SJCRH30 (cell line): ENCODE results near the gene FBXW10B. TPM values are rescaled to one million over a fixed set of nuclear protein-coding genes. Genes with fewer than 3 reads are reported as not detected.
"Not testable (repeated sequence)": the region's sequence is repeated elsewhere in the genome, so short reads cannot be mapped to it uniquely, and the experiment has no call there.

Source experiments
- DNase-seq, 2 experiments: peaks; one replicate each; pipeline ENCODE4 v3.0.0-alpha.2; 2015 to 2020
- H3K27ac ChIP-seq: fragments of 250-450 bp; sonication (Bioruptor Pico); 2 replicates; pipeline ENCODE4 v1.5.1; 2020; ENCODE audit warnings: mild to moderate bottlenecking, moderate library complexity
- H3K27me3 ChIP-seq: fragments of 250-450 bp; sonication (Bioruptor Pico); 2 replicates; pipeline ENCODE4 v1.5.1; 2020; ENCODE audit warnings: mild to moderate bottlenecking, moderate library complexity
- H3K36me3 ChIP-seq: fragments of 250-450 bp; sonication (Bioruptor Pico); 2 replicates; pipeline ENCODE4 v1.5.1; 2020; ENCODE audit warnings: mild to moderate bottlenecking, moderate library complexity
- H3K4me1 ChIP-seq: fragments of 250-450 bp; sonication (Bioruptor Pico); 2 replicates; pipeline ENCODE4 v1.5.1; 2020; ENCODE audit warnings: mild to moderate bottlenecking, moderate library complexity
- H3K4me3 ChIP-seq: fragments of 250-450 bp; sonication (Bioruptor Pico); 2 replicates; pipeline ENCODE4 v1.5.1; 2020; ENCODE audit warnings: mild to moderate bottlenecking, moderate library complexity
- H3K9me3 ChIP-seq: fragments of 250-450 bp; sonication (Bioruptor Pico); replicated peaks from 2 replicates; pipeline ENCODE4 v1.5.1; 2020; ENCODE audit warnings: mild to moderate bottlenecking, moderate library complexity
- total RNA-seq: library from RNA; depleted of rRNA; stranded (reverse); fragments of >200 nt; shearing (Covaris generic); gene quantifications from 2 replicates; pipeline ENCODE4 v1.2.3, GENCODE V29; 2014

FBXW10B gene
- total RNA-seq, 1 experiment from 2014 or later: 0.12 TPM

GRCh38 chr17:15649861-15650421 is 30.4 kb upstream of the FBXW10B start:
- Histone ChIP-seq H3K4me3 (peak overlapping the region; percentile 66), H3K36me3 (peaks cover 8% of the 10 kb centered on the region), H3K27me3 (no peaks in the 10 kb centered on the region), H3K9me3 (no peaks in the 10 kb centered on the region), H3K4me1 (peaks cover 38% of the 10 kb centered on the region), H3K27ac (no peak overlapping the region; the same call in 1 of the 2 replicates)
- peak in 1 of 2 experiments; percentile 29 for DNase-seq

GRCh38 chr17:15648386-15648785 is 28.9 kb upstream of the FBXW10B start:
- Histone ChIP-seq H3K27me3 (no peaks in the 10 kb centered on the region), H3K9me3 (no peaks in the 10 kb centered on the region), H3K36me3 (peaks cover 8% of the 10 kb centered on the region), H3K4me3 (no peak overlapping the region), H3K27ac (no peak overlapping the region), H3K4me1 (peaks cover 27% of the 10 kb centered on the region)
- DNase-seq: peak in 1 of 2 experiments; percentile 16

- peak overlapping the region; percentile 38; the same call in 1 of the 2 replicates for H3K27ac ChIP-seq
- 0 out of 2 replicates have a peak overlapping the region, but pooled peaks have one; percentile 1 for H3K4me3 ChIP-seq
- peaks cover 27% of the 10 kb centered on the region for H3K4me1 ChIP-seq
- peak in 1 of 2 experiments; percentile 80 for DNase-seq
- peaks cover 16% of the 10 kb centered on the region for H3K36me3 ChIP-seq
- H3K27me3 ChIP-seq, H3K9me3 ChIP-seq: not testable (repeated sequence)
Measured at GRCh38 chr17:15645942-15646312, 26.4 kb upstream of the FBXW10B start.

GRCh38 chr17:15645099-15645941 is 25.8 kb upstream of the FBXW10B start:
- H3K9me3 ChIP-seq, H3K27me3 ChIP-seq: not testable (repeated sequence)
- peak overlapping the region; percentile 38; the same call in 1 of the 2 replicates for H3K27ac ChIP-seq
- peaks cover 20% of the 10 kb centered on the region for H3K36me3 ChIP-seq
- DNase-seq: peak; percentile 94 to 96
- H3K4me3 ChIP-seq: 0 out of 2 replicates have a peak overlapping the region, but pooled peaks have one; percentile 1
- H3K4me1 ChIP-seq: peaks cover 26% of the 10 kb centered on the region

GRCh38 chr17:15642505-15643251 is 23.2 kb upstream of the FBXW10B start:
- peaks cover 17% of the 10 kb centered on the region for H3K36me3 ChIP-seq
- not testable (repeated sequence) for H3K4me1 ChIP-seq, DNase-seq, H3K27me3 ChIP-seq, H3K9me3 ChIP-seq, H3K4me3 ChIP-seq
- peak overlapping the region; percentile 62 for H3K27ac ChIP-seq

- H3K9me3 ChIP-seq, H3K4me1 ChIP-seq, H3K4me3 ChIP-seq, DNase-seq, H3K27me3 ChIP-seq, H3K27ac ChIP-seq: not testable (repeated sequence)
- peaks cover 17% of the 10 kb centered on the region for H3K36me3 ChIP-seq
Measured at GRCh38 chr17:15642014-15642413, 22.5 kb upstream of the FBXW10B start.

- H3K27me3 ChIP-seq, H3K4me1 ChIP-seq, H3K4me3 ChIP-seq, H3K27ac ChIP-seq, DNase-seq, H3K9me3 ChIP-seq: not testable (repeated sequence)
- peaks cover 45% of the 10 kb centered on the region for H3K36me3 ChIP-seq
Measured at GRCh38 chr17:15630930-15631453, 11.5 kb upstream of the FBXW10B start.

GRCh38 chr17:15629991-15630390 is 10.5 kb upstream of the FBXW10B start:
- H3K9me3 ChIP-seq, H3K27me3 ChIP-seq, H3K4me3 ChIP-seq, H3K4me1 ChIP-seq, H3K27ac ChIP-seq, DNase-seq: not testable (repeated sequence)
- H3K36me3 ChIP-seq: peaks cover 43% of the 10 kb centered on the region

GRCh38 chr17:15623661-15624209 is 4.2 kb upstream of the FBXW10B start:
- not testable (repeated sequence) for H3K27me3 ChIP-seq, H3K4me3 ChIP-seq, H3K27ac ChIP-seq, H3K4me1 ChIP-seq, DNase-seq, H3K9me3 ChIP-seq
- peaks cover 12% of the 10 kb centered on the region for H3K36me3 ChIP-seq

GRCh38 chr17:15623255-15623654 is 3.8 kb upstream of the FBXW10B start:
- DNase-seq, H3K27me3 ChIP-seq: not testable (repeated sequence)

GRCh38 chr17:15622124-15622523 is 2.6 kb upstream of the FBXW10B start:
- H3K4me1 ChIP-seq, H3K27ac ChIP-seq, H3K4me3 ChIP-seq, H3K9me3 ChIP-seq, H3K36me3 ChIP-seq, DNase-seq, H3K27me3 ChIP-seq: not testable (repeated sequence)

More at GRCh38 chr17:15623255-15623654, 3.8 kb upstream of the FBXW10B start:
- H3K27ac ChIP-seq, H3K4me3 ChIP-seq, H3K9me3 ChIP-seq, H3K4me1 ChIP-seq: not testable (repeated sequence)
- peaks cover 10% of the 10 kb centered on the region for H3K36me3 ChIP-seq

GRCh38 chr17:15616828-15617227 is 2.7 kb downstream of the FBXW10B start:
- H3K27me3 ChIP-seq, H3K4me3 ChIP-seq, H3K9me3 ChIP-seq, H3K36me3 ChIP-seq, H3K27ac ChIP-seq, H3K4me1 ChIP-seq: not testable (repeated sequence)
- peak in 1 of 2 experiments; percentile 22 for DNase-seq

- not testable (repeated sequence) for H3K9me3 ChIP-seq, H3K27ac ChIP-seq, DNase-seq, H3K36me3 ChIP-seq, H3K4me1 ChIP-seq, H3K27me3 ChIP-seq, H3K4me3 ChIP-seq
Measured at GRCh38 chr17:15615850-15616249, 3.7 kb downstream of the FBXW10B start.

- H3K9me3 ChIP-seq, H3K36me3 ChIP-seq, H3K27ac ChIP-seq, DNase-seq, H3K27me3 ChIP-seq, H3K4me1 ChIP-seq, H3K4me3 ChIP-seq: not testable (repeated sequence)
Measured at GRCh38 chr17:15613111-15613510, 6.4 kb downstream of the FBXW10B start.
